ENCODE results near the gene ANKHD1.

GRCh38 chr5:140570488-140570887, 168.9 kb downstream of the ANKHD1 start:
- TF ChIP-seq CTCF (IDR thresholded peaks at IDR 0.05; ENCODE audit: insufficient read depth, low read length) (no peak), REST (IDR thresholded peaks at IDR 0.05; ENCODE audit: insufficient replicate concordance, low read depth) (no peak), GABPA (IDR thresholded peaks at IDR 0.05; ENCODE audit: low read depth) (no peak), POLR2AphosphoS5 (IDR thresholded peaks at IDR 0.05; ENCODE audit: low read depth) (no peak)
